CD8-positive, alpha-beta memory T cell (primary cell): Measurements from ENCODE around the gene RAX2. TPM values are rescaled to one million over a fixed set of nuclear protein-coding genes. Genes with fewer than 3 reads are reported as not detected.
A peak's percentile ranks its signal among the peaks of the same experiment; 100 is the strongest.
"Not testable (repeated sequence)": the region's sequence is repeated elsewhere in the genome, so short reads cannot be mapped to it uniquely, and the experiment has no call there.

Experiments used
- CTCF ChIA-PET: fragments of 350-600 bp; sonication (Branson Sonifier 250); formaldehyde crosslinking; loops from one replicate; lab custom pipeline; 2021; ENCODE audit warnings: antibody characterized with exemption; lab: Charles Lee
- POLR2A ChIA-PET: fragments of 350-600 bp; sonication (Branson Sonifier 250); formaldehyde crosslinking; loops from one replicate; lab custom pipeline; 2021; ENCODE audit warnings: antibody characterized with exemption; lab: Charles Lee
- DNase-seq, 5 donors: peaks; one replicate each; pipeline versions ENCODE4 v3.0.0 to v3.0.0-alpha.2; 2020 to 2022; ENCODE audit warnings: mixed read lengths in 1 of 5
- H3K27ac ChIP-seq: one replicate; pipeline ENCODE4 v1.7.0; 2013; ENCODE audit warnings: low read depth, mild to moderate bottlenecking, low read length, moderate library complexity
- H3K27me3 ChIP-seq: 2 replicates; pipeline ENCODE4 v1.7.0; 2013; ENCODE audit warnings: low read length, mild to moderate bottlenecking; ENCODE audit not compliant: insufficient read depth, poor library complexity, severe bottlenecking
- H3K36me3 ChIP-seq: 2 replicates; pipeline ENCODE4 v1.7.0; 2013; ENCODE audit warnings: mild to moderate bottlenecking, low read length, moderate library complexity; ENCODE audit not compliant: insufficient read depth
- H3K4me1 ChIP-seq: 2 replicates; pipeline ENCODE4 v1.7.0; 2013; ENCODE audit warnings: mild to moderate bottlenecking, low read length, moderate library complexity; ENCODE audit not compliant: insufficient read depth
- H3K4me3 ChIP-seq: 2 replicates; pipeline ENCODE4 v1.7.0; 2013; ENCODE audit warnings: mild to moderate bottlenecking, low read length
- H3K9me3 ChIP-seq: 2 replicates; pipeline ENCODE4 v1.7.0; 2013; ENCODE audit warnings: mild to moderate bottlenecking, low read length
- H3K27ac Mint-ChIP-seq, 8 donors: one replicate each; pipeline ENCODE4 v1.8.0; 2020 to 2021; ENCODE audit warnings: mixed read lengths in 8 of 8, mild to moderate bottlenecking in 6 of 8, inconsistent platforms in 3 of 8, moderate library complexity in 3 of 8
- H3K27me3 Mint-ChIP-seq, 2 donors: one replicate each; pipeline ENCODE4 v1.8.0; 2020 to 2021; ENCODE audit warnings: mixed read lengths in 2 of 2, mild to moderate bottlenecking in 1 of 2, moderate library complexity in 1 of 2
- H3K36me3 Mint-ChIP-seq, 3 donors: one replicate each; pipeline ENCODE4 v1.8.0; 2020 to 2021; ENCODE audit warnings: mixed read lengths in 3 of 3, inconsistent platforms in 1 of 3, mild to moderate bottlenecking in 1 of 3
- H3K4me1 Mint-ChIP-seq, 3 donors: one replicate each; pipeline ENCODE4 v1.8.0; 2020 to 2021; ENCODE audit warnings: mixed read lengths in 3 of 3, inconsistent platforms in 1 of 3, mild to moderate bottlenecking in 1 of 3
- H3K4me3 Mint-ChIP-seq, 7 donors: one replicate each; pipeline ENCODE4 v1.8.0; 2020 to 2021; ENCODE audit warnings: mixed read lengths in 7 of 7, mild to moderate bottlenecking in 6 of 7, moderate library complexity in 4 of 7, inconsistent platforms in 2 of 7
- H3K9me3 Mint-ChIP-seq, 5 donors: one replicate each; pipeline ENCODE4 v1.8.0; 2020 to 2022; ENCODE audit warnings: mixed read lengths in 5 of 5, mild to moderate bottlenecking in 3 of 5, moderate library complexity in 2 of 5, inconsistent platforms in 1 of 5
- polyA plus RNA-seq: library from polyadenylated mRNA; unstranded; fragments of 300-500 nt; fragmentation: Illumina TruSeq; gene quantifications from one replicate; pipeline ENCODE4 v1.2.3, GENCODE V29; 2021
- total RNA-seq, 2 experiments: library from RNA; stranded (reverse); gene quantifications; one replicate each; pipeline ENCODE4 v1.2.3, GENCODE V29; 2021

The RAX2 gene
- total and polyA plus RNA-seq, 3 experiments from 2014 or later, result not detected

- H3K36me3 Mint-ChIP-seq, result peaks cover 0 to 49% (median 2%) of the 10 kb centered on the region in 3 donors
- H3K36me3 ChIP-seq, result peaks cover 5% of the 10 kb centered on the region
- H3K9me3 Mint-ChIP-seq, result peaks cover 0 to 4% (median 0%) of the 10 kb centered on the region in 5 donors
- peak overlapping the region; percentile 98 for H3K4me3 ChIP-seq
- CTCF ChIA-PET, result interaction anchor here (0.8 to 9.5 kb wide), 18 partner anchors 13 to 226 kb away, joined by 3 to 63 read pairs (median 6); partner anchors contain the start of gene MATK
- peaks cover 38 to 66% (median 42%) of the 10 kb centered on the region in 3 donors for H3K4me1 Mint-ChIP-seq
- POLR2A ChIA-PET, result interaction anchor here (0.5 to 2.4 kb wide), 14 partner anchors 10 to 1503 kb away, joined by 3 to 29 read pairs (median 6); partner anchors contain the start of genes DAPK3, EEF2 and YJU2
- H3K27me3 ChIP-seq, result no peaks in the 10 kb centered on the region
- H3K27ac ChIP-seq, result peak overlapping the region; percentile 100
- no peaks in the 10 kb centered on the region for H3K9me3 ChIP-seq
- peaks cover 0 to 7% of the 10 kb centered on the region in 2 donors for H3K27me3 Mint-ChIP-seq
- peak overlapping the region; percentile 100 for H3K27ac Mint-ChIP-seq
- peak overlapping the region; percentile 96 to 99 (median 98) for H3K4me3 Mint-ChIP-seq
- DNase-seq, result no peak
- H3K4me1 ChIP-seq, result peaks cover 45% of the 10 kb centered on the region
These were observed 9.9 kb downstream of the RAX2 start for GRCh38 chr19:3762130-3762473.

GRCh38 chr19:3761382-3762129, 10.5 kb downstream of the RAX2 start, which contains the start of gene APBA3:
Gene APBA3 (minus strand): TSS chr19:3761692. CDS start chr19:3760264, 1,428 bp downstream.
- Mint-ChIP-seq H3K9me3 (peaks cover 0 to 4% (median 0%) of the 10 kb centered on the region in 5 donors), H3K4me1 (peaks cover 42 to 68% (median 44%) of the 10 kb centered on the region in 3 donors), H3K27me3 (peaks cover 0 to 7% of the 10 kb centered on the region in 2 donors), H3K27ac (peak within 1 kb of the TSS; percentile 100), H3K36me3 (peaks cover 0 to 51% (median 2%) of the 10 kb centered on the region in 3 donors), H3K4me3 (peak within 1 kb of the TSS; percentile 96 to 99 (median 98))
- Histone ChIP-seq H3K36me3 (peaks cover 5% of the 10 kb centered on the region), H3K4me3 (peak within 1 kb of the TSS; percentile 98), H3K9me3 (no peaks in the 10 kb centered on the region), H3K27me3 (no peaks in the 10 kb centered on the region), H3K27ac (peak within 1 kb of the TSS; percentile 100), H3K4me1 (peaks cover 41% of the 10 kb centered on the region)
- DNase-seq, result peak; percentile 91 to 95 (median 92)
- ChIA-PET CTCF (interaction anchor here (1.0 to 9.5 kb wide), 17 partner anchors 12 to 226 kb away, joined by 3 to 63 read pairs (median 6); partner anchors contain the start of gene MATK), POLR2A (interaction anchor here (0.8 to 2.4 kb wide), 6 partner anchors 20 to 485 kb away, joined by 3 to 29 read pairs (median 6); partner anchors contain the start of gene YJU2)

- peak overlapping the region; percentile 87 to 98 (median 97) for H3K4me3 Mint-ChIP-seq
- peak overlapping the region; percentile 81 for H3K4me3 ChIP-seq
- H3K4me1 ChIP-seq, result peaks cover 37% of the 10 kb centered on the region
- peak in 2 of 5 donors; percentile 44 to 47 for DNase-seq
- peaks cover 0 to 4% (median 0%) of the 10 kb centered on the region in 5 donors for H3K9me3 Mint-ChIP-seq
- no peaks in the 10 kb centered on the region for H3K27me3 ChIP-seq
- no peaks in the 10 kb centered on the region for H3K9me3 ChIP-seq
- peaks cover 39 to 66% (median 43%) of the 10 kb centered on the region in 3 donors for H3K4me1 Mint-ChIP-seq
- H3K27me3 Mint-ChIP-seq, result peaks cover 0 to 7% of the 10 kb centered on the region in 2 donors
- POLR2A ChIA-PET, result interaction anchor here (0.6 to 2.4 kb wide), 4 partner anchors 52 to 247 kb away, joined by 3 to 29 read pairs (median 6); partner anchors contain the start of gene PIAS4
- peak overlapping the region; percentile 98 for H3K27ac ChIP-seq
- peaks cover 0 to 47% (median 3%) of the 10 kb centered on the region in 3 donors for H3K36me3 Mint-ChIP-seq
- peak overlapping the region; percentile 86 to 100 (median 99) for H3K27ac Mint-ChIP-seq
- CTCF ChIA-PET, result interaction anchor here (0.7 to 9.5 kb wide), 9 partner anchors 20 to 227 kb away, joined by 3 to 63 read pairs (median 4); partner anchors contain the start of gene MATK
- peaks cover 5% of the 10 kb centered on the region for H3K36me3 ChIP-seq
These were observed 11.1 kb downstream of the RAX2 start for GRCh38 chr19:3760871-3761361.

DNA sequence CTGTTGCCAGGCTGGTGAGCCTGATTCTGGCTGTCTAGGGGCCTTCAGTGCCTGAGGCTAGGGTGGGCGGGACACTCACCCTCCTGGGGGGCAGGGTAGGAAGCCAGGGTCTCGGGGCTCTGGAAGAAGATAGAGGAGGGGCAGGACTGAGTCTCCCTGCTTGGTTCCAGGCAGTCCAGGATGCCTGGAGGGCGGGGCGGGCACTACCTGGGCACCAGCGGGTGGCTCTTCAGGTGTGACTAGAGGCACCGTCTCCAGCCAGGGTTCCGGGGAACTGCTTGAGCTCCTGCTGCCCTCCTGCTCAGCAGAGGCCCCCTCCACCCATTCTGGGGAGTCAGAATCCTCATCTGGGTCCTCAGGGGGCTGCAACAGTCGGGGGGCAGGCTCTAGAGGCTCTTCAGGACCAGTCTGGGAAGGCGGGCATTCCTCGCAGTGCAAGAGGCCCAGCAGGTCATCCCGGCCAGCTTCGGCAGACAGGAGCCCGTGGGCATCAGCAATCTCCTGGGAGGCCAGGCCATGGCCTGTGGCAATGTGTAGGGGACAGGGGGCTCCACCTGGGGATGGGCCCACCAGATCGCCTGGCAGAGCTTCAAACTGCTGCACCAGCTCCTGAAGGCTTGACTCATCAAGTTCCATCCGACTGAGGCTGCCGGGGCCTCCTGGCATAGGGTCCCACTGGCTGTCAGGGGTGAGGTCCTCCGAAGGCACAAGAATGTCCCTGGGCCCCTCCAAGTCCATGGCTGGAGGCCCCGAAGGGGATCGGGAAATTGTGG, 12.4 kb downstream of the RAX2 start:
- CTCF ChIA-PET, result interaction anchor here (0.7 to 9.5 kb wide), 2 partner anchors 25 to 63 kb away, joined by 3 to 63 read pairs; no protein-coding TSS in a partner anchor
- H3K27ac ChIP-seq, result no peak overlapping the region
- no peak overlapping the region for H3K4me3 ChIP-seq
- Mint-ChIP-seq H3K27me3 (peaks cover 0 to 7% of the 10 kb centered on the region in 2 donors), H3K4me3 (peak overlapping the region; percentile 44 to 98 (median 97)), H3K9me3 (peaks cover 0 to 4% (median 0%) of the 10 kb centered on the region in 5 donors), H3K27ac (peak overlapping the region in 6 of 8 donors; percentile 7 to 99 (median 70)), H3K36me3 (peaks cover 0 to 58% (median 4%) of the 10 kb centered on the region in 3 donors), H3K4me1 (peaks cover 47 to 75% (median 53%) of the 10 kb centered on the region in 3 donors)
- H3K4me1 ChIP-seq, result peaks cover 37% of the 10 kb centered on the region
- POLR2A ChIA-PET, result interaction anchor here (0.6 to 1.9 kb wide), 2 partner anchors 36 to 62 kb away, joined by 3 to 8 read pairs; no protein-coding TSS in a partner anchor
- H3K36me3 ChIP-seq, result no peaks in the 10 kb centered on the region
- no peak for DNase-seq
- no peaks in the 10 kb centered on the region for H3K9me3 ChIP-seq
- H3K27me3 ChIP-seq, result no peaks in the 10 kb centered on the region

- POLR2A ChIA-PET, H3K27me3 Mint-ChIP-seq, H3K9me3 ChIP-seq, H3K9me3 Mint-ChIP-seq, H3K27me3 ChIP-seq, DNase-seq, H3K4me3 ChIP-seq, H3K27ac ChIP-seq, H3K36me3 ChIP-seq: not testable (repeated sequence)
- Mint-ChIP-seq H3K4me1 (peaks cover 48 to 76% (median 52%) of the 10 kb centered on the region in 3 donors), H3K27ac (peak overlapping the region in 1 of 8 donors; percentile 66), H3K36me3 (peaks cover 0 to 68% (median 4%) of the 10 kb centered on the region in 3 donors), H3K4me3 (peak overlapping the region in 3 of 7 donors; percentile 11 to 63 (median 12))
- H3K4me1 ChIP-seq, result peaks cover 35% of the 10 kb centered on the region
- CTCF ChIA-PET, result interaction anchor here (1.6 to 9.5 kb wide), 2 partner anchors 36 to 64 kb away, joined by 4 to 63 read pairs; no protein-coding TSS in a partner anchor
These were observed 13.7 kb downstream of the RAX2 start for GRCh38 chr19:3758297-3758696.

GRCh38 chr19:3757705-3758104, 14.3 kb downstream of the RAX2 start:
- H3K27me3 ChIP-seq, H3K4me3 ChIP-seq, H3K27ac Mint-ChIP-seq, H3K36me3 ChIP-seq, H3K27ac ChIP-seq, DNase-seq, H3K9me3 Mint-ChIP-seq, H3K27me3 Mint-ChIP-seq, POLR2A ChIA-PET, H3K9me3 ChIP-seq: not testable (repeated sequence)
- CTCF ChIA-PET, result interaction anchor here (1.6 to 9.5 kb wide), 2 partner anchors 36 to 65 kb away, joined by 4 to 63 read pairs; no protein-coding TSS in a partner anchor
- Mint-ChIP-seq H3K4me3 (peak overlapping the region in 1 of 7 donors; percentile 32), H3K36me3 (peaks cover 0 to 69% (median 2%) of the 10 kb centered on the region in 3 donors), H3K4me1 (peaks cover 42 to 70% (median 46%) of the 10 kb centered on the region in 3 donors)
- H3K4me1 ChIP-seq, result peaks cover 31% of the 10 kb centered on the region
